ENCODE results near the gene ALPK3.
"Not testable (repeated sequence)": the region's sequence is repeated elsewhere in the genome, so short reads cannot be mapped to it uniquely, and the experiment has no call there.

Gene ALPK3

GRCh38 chr15:84872009-84872910 is 55.1 kb downstream of the ALPK3 start:
- Mint-ChIP-seq H3K36me3 (no peaks in the 10 kb centered on the region), H3K27me3 (no peaks in the 10 kb centered on the region), H3K9me3 (no peaks in the 10 kb centered on the region), H3K27ac (no peak overlapping the region), H3K4me3 (no peak overlapping the region), H3K4me1 (peaks cover 4% of the 10 kb centered on the region)
- no peak for DNase-seq
- CTCF ChIA-PET, result interaction anchor here (1.2 to 4.2 kb wide), 3 partner anchors 56 to 284 kb away, joined by 4 to 13 read pairs (median 7); no protein-coding TSS in a partner anchor

- H3K4me1 Mint-ChIP-seq, result peaks cover 4% of the 10 kb centered on the region
- no peak overlapping the region for H3K27ac Mint-ChIP-seq
- H3K4me3 Mint-ChIP-seq, result no peak overlapping the region
- DNase-seq, result no peak
- CTCF ChIA-PET, result interaction anchor here (1.6 kb wide), 1 partner anchor 275 kb away, joined by 6 read pairs; no protein-coding TSS in a partner anchor
- H3K36me3 Mint-ChIP-seq, result no peaks in the 10 kb centered on the region
- H3K27me3 Mint-ChIP-seq, result no peaks in the 10 kb centered on the region
- no peaks in the 10 kb centered on the region for H3K9me3 Mint-ChIP-seq
Observed at GRCh38 chr15:84873997-84874396, 56.8 kb downstream of the ALPK3 start.

- peaks cover 3% of the 10 kb centered on the region for H3K27me3 Mint-ChIP-seq
- no peak overlapping the region for H3K27ac Mint-ChIP-seq
- no peak overlapping the region for H3K4me3 Mint-ChIP-seq
- DNase-seq, result no peak
- no peaks in the 10 kb centered on the region for H3K9me3 Mint-ChIP-seq
- CTCF ChIA-PET, result interaction anchor here (1.6 kb wide), 1 partner anchor 276 kb away, joined by 6 read pairs; no protein-coding TSS in a partner anchor
- H3K4me1 Mint-ChIP-seq, result peaks cover 4% of the 10 kb centered on the region
- H3K36me3 Mint-ChIP-seq, result no peaks in the 10 kb centered on the region
Observed at GRCh38 chr15:84874981-84875699, 58.0 kb downstream of the ALPK3 start.

DNA sequence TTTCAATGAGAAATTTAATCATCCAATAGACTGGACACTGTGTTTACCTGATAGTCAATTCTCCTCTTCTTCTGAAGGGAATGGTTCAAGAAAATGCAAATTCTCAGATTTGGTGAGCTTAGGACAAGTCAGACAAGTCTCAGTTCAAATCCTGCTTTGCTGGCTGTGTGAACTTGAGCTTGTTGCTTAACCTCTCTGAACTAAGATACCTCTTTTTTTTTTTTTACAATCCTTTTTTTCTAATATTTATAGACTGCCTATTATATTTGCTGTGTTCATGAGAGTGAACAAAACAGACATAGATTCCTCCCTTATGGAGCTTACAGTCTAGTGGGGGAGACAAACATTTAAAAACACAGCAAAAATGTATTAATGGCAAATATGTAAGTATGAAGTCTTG is 59.1 kb downstream of the ALPK3 start:
- DNase-seq, result no peak
- Mint-ChIP-seq H3K4me3 (no peak overlapping the region), H3K9me3 (no peaks in the 10 kb centered on the region), H3K27me3 (peaks cover 5% of the 10 kb centered on the region), H3K4me1 (peaks cover 4% of the 10 kb centered on the region), H3K27ac (no peak overlapping the region), H3K36me3 (no peaks in the 10 kb centered on the region)
- CTCF ChIA-PET, result interaction anchor here (1.4 to 4.0 kb wide), 3 partner anchors 218 to 287 kb away, joined by 6 to 37 read pairs (median 6); partner anchors contain the start of gene NMB

GRCh38 chr15:84877701-84878100 is 60.5 kb downstream of the ALPK3 start:
- H3K9me3 Mint-ChIP-seq, H3K4me3 Mint-ChIP-seq, H3K4me1 Mint-ChIP-seq, DNase-seq, H3K27me3 Mint-ChIP-seq, H3K27ac Mint-ChIP-seq, H3K36me3 Mint-ChIP-seq: not testable (repeated sequence)
- CTCF ChIA-PET, result interaction anchor here (0.6 to 4.0 kb wide), 18 partner anchors 9 to 299 kb away, joined by 3 to 37 read pairs (median 4); partner anchors contain the start of genes NMB and WDR73

GRCh38 chr15:84878504-84878903 is 61.3 kb downstream of the ALPK3 start:
- Mint-ChIP-seq H3K4me3 (no peak overlapping the region), H3K27me3 (peaks cover 5% of the 10 kb centered on the region), H3K4me1 (peaks cover 4% of the 10 kb centered on the region), H3K27ac (no peak overlapping the region), H3K9me3 (no peaks in the 10 kb centered on the region), H3K36me3 (no peaks in the 10 kb centered on the region)
- CTCF ChIA-PET, result interaction anchor here (0.6 to 4.0 kb wide), 20 partner anchors 10 to 300 kb away, joined by 3 to 37 read pairs (median 3); partner anchors contain the start of gene WDR73
- DNase-seq, result peak; percentile 79

DNA sequence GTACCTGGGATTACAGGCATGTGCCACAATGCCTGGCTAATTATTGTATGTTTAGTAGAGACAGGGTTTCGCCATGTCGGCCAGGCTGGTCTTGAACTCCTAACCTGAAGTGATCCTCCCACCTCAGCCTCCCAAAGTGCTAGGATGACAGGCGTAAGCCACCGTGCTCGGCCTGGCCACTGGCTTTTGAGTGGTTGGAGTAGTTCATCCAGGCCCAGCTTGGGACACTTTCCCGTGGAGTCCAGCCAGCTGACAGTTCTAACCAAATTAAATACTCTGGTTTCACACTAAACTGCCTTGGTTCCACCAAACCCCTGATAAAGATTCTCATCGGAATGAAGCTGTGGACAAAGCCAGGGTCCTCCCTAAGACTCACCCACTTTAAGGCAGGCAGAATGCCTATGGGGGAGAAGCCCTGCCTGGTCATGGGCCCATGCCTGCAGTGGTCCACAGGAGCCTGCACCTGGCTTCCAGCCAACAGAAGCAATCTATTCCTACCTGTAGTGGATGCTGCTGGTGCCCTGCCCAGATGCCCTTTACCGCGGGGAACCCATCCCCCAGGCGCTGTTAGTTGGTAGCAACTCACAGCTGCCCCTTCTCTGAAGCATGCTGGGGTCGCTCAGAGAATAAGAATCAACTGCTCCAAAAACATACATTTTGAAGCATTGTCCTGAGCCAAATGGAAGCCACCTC is 62.1 kb downstream of the ALPK3 start:
- DNase-seq, result no peak
- Mint-ChIP-seq H3K27ac (no peak overlapping the region), H3K4me3 (no peak overlapping the region), H3K27me3 (peaks cover 5% of the 10 kb centered on the region), H3K9me3 (no peaks in the 10 kb centered on the region), H3K4me1 (peaks cover 4% of the 10 kb centered on the region), H3K36me3 (no peaks in the 10 kb centered on the region)
- CTCF ChIA-PET, result interaction anchor here (1.0 to 4.0 kb wide), 7 partner anchors 11 to 290 kb away, joined by 3 to 37 read pairs (median 4); partner anchors contain the start of gene WDR73

- no peak overlapping the region for H3K4me3 Mint-ChIP-seq
- H3K36me3 Mint-ChIP-seq, result no peaks in the 10 kb centered on the region
- peaks cover 10% of the 10 kb centered on the region for H3K27me3 Mint-ChIP-seq
- DNase-seq, result no peak
- peaks cover 4% of the 10 kb centered on the region for H3K4me1 Mint-ChIP-seq
- no peak overlapping the region for H3K27ac Mint-ChIP-seq
- no peaks in the 10 kb centered on the region for H3K9me3 Mint-ChIP-seq
- CTCF ChIA-PET, result interaction anchor here (1.2 kb wide), 1 partner anchor 292 kb away, joined by 5 read pairs; no protein-coding TSS in a partner anchor
Observed at GRCh38 chr15:84880007-84880406, 62.9 kb downstream of the ALPK3 start.

DNA sequence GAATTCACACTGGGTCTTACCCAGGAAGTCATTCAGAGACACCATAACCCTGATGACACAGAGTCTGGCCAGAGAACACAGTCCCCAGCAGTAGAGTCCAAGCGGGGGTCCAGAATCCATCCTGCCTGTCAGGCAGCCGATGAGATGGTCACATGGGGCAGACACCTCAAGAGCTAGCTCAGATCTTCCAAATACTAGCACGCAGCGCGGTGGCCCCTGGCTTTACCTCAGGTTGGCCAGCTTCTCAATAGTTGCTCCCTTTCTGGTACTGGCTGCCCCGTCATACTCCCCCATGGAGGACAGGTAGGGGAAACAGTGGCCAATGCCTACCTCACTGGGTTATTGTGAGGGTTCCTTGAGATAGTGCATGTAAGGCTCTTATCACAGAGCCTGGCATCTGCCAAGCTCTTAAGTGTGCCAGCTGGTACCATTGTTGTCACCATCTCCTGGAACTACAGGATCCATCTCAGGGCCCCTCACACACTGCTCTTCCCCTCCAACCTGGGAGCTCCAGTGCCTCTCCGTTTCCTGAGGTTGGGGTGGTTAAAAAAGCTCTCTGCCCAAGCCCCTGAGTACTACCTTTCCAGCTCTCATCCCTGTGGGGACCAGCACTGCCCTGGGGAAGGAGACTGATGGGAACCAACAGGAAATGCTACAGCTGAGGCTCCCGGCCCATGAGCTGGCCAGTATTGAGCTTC is 63.8 kb downstream of the ALPK3 start:
- H3K4me3 Mint-ChIP-seq, result no peak overlapping the region
- no peaks in the 10 kb centered on the region for H3K9me3 Mint-ChIP-seq
- CTCF ChIA-PET, result interaction anchor here (0.9 to 1.4 kb wide), 5 partner anchors 10 to 295 kb away, joined by 3 to 5 read pairs (median 4); no protein-coding TSS in a partner anchor
- peaks cover 10% of the 10 kb centered on the region for H3K27me3 Mint-ChIP-seq
- no peaks in the 10 kb centered on the region for H3K36me3 Mint-ChIP-seq
- no peak for DNase-seq
- peaks cover 4% of the 10 kb centered on the region for H3K4me1 Mint-ChIP-seq
- H3K27ac Mint-ChIP-seq, result no peak overlapping the region

DNA sequence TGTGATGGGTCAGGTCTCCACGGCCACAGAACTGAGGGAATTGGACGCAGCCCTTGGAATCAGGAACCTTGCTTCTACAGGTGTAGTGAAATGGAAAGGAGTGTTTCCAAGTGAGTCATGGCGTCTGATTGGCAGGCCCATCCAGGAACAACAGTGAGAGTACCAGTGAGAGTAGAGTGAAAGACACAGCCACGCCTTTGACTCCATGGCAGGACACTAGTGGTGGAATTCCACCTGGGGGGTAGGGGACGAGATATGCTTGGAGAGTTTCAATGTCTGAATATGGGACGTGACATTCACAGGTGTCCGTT is 64.3 kb downstream of the ALPK3 start:
- CTCF ChIA-PET, result interaction anchor here (0.9 to 1.4 kb wide), 4 partner anchors 10 to 295 kb away, joined by 3 to 5 read pairs (median 4); no protein-coding TSS in a partner anchor
- H3K4me3 Mint-ChIP-seq, result no peak overlapping the region
- H3K36me3 Mint-ChIP-seq, result no peaks in the 10 kb centered on the region
- H3K4me1 Mint-ChIP-seq, result peaks cover 4% of the 10 kb centered on the region
- peaks cover 10% of the 10 kb centered on the region for H3K27me3 Mint-ChIP-seq
- H3K27ac Mint-ChIP-seq, result no peak overlapping the region
- DNase-seq, result no peak
- H3K9me3 Mint-ChIP-seq, result no peaks in the 10 kb centered on the region

DNA sequence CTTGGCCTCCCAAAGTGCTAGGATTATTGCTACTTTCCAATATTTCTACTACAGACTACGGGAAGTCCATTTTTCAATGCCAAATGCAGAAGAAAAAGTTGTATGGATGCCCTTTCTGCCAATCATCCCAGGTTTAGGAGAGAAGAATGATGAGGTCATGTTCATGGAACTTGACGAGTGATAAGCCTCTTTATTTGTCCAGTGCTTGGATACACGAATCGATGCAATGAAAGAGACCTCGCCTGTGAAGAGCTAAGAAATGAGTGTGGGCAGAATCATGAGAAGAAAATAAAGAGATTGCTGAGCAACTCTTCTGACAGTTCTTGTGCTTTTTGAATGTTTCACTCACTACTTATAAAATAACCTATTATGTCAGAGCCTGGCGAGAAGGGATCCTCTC is 66.3 kb downstream of the ALPK3 start:
- Mint-ChIP-seq H3K4me1 (no peaks in the 10 kb centered on the region), H3K36me3 (no peaks in the 10 kb centered on the region), H3K27me3 (peaks cover 18% of the 10 kb centered on the region), H3K9me3 (no peaks in the 10 kb centered on the region), H3K4me3 (no peak overlapping the region), H3K27ac (no peak overlapping the region)
- CTCF ChIA-PET, result interaction anchor here (1.2 kb wide), 1 partner anchor 296 kb away, joined by 3 read pairs; no protein-coding TSS in a partner anchor
- DNase-seq, result no peak

DNA sequence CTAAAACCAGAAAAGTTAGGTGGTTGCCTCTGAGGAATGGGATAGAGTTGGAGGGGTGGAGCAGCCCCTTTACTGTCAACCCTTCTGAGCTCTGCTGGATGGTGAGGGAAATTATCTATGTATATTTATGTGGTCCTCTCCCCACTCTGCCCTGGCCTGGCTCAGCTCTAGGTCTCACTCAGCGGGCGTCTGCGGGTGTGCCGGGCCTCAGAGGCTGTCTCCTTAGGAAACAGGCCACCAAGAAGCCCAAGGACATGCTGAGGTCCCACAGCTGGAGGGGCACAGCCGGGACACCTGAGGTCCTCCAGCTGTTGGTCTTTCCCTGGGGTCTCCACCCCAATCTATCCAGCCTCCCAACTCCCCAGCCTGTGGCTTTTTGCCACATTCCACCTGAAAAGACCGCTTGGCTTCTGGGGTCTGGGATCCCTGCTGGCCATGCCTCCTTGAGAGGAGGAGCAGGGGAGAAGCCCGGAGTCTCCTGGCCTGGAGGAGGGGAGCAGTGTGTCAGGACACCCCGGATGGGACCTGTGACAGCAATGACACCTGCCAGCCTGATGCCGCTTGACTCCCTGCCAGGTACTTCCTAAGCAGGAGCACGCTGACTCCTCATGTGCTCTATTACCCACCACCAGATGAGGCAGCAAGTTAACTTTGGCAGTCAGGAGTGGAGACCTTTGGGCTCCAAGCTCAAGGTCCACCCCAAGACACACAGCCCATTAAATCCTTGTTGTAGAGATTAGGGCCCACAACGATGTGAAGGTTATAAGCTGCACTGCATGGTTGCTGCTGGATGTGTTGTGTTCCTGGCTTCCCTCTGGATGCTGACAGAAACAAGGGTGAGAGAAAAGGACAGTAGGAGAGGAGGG is 67.0 kb downstream of the ALPK3 start, which contains the start of gene SLC28A1:
TSS of gene SLC28A1 (plus strand) at position 747 of the 866 bp plus-strand sequence. CDS start 3,099 bp downstream, outside the sequence.
- DNase-seq, result no peak
- CTCF ChIA-PET, result no interaction called here
- no peak within 1 kb of the TSS for H3K4me3 Mint-ChIP-seq
- no peaks in the 10 kb centered on the region for H3K36me3 Mint-ChIP-seq
- peaks cover 18% of the 10 kb centered on the region for H3K27me3 Mint-ChIP-seq
- no peaks in the 10 kb centered on the region for H3K9me3 Mint-ChIP-seq
- H3K4me1 Mint-ChIP-seq, result no peaks in the 10 kb centered on the region
- H3K27ac Mint-ChIP-seq, result no peak within 1 kb of the TSS

Measured in activated naive CD4-positive, alpha-beta T cell treated with anti-CD3 and anti-CD28 coated beads, Interleukin-2, amount 10 ng/mL, durations not matched to agents 7 days and 5 days (primary cell).